SK-N-MC (cell line): ENCODE results near the gene MAMLD1.

ENCODE experiments used
- DNase-seq: peaks from one replicate; pipeline ENCODE4 v3.0.0-alpha.2; 2011; ENCODE audit warnings: low read depth, low spot score
- H3K27ac ChIP-seq: fragments of 200-600 bp; sonication (generic); 2 replicates; pipeline ENCODE4 v1.5.1; 2016; ENCODE audit warnings: mixed run types
- H3K36me3 ChIP-seq: fragments of 200-600 bp; sonication (generic); 2 replicates; pipeline ENCODE4 v1.6.1; 2017; ENCODE audit warnings: antibody characterized with exemption, low read length, mixed read lengths; ENCODE audit not compliant: insufficient read depth
- H3K4me3 ChIP-seq: fragments of 200-600 bp; sonication (generic); 2 replicates; pipeline ENCODE4 v1.5.1; 2016
- H3K9ac ChIP-seq: fragments of 200-600 bp; sonication (generic); 2 replicates; pipeline ENCODE4 v1.8.0; 2017; ENCODE audit warnings: mixed run types, mixed read lengths; ENCODE audit not compliant: insufficient read length
- H3K9me3 ChIP-seq: fragments of 200-600 bp; sonication (generic); 2 replicates; pipeline ENCODE4 v1.6.1; 2017; ENCODE audit warnings: low read depth, mild to moderate bottlenecking, antibody characterized with exemption, low read length, moderate library complexity, mixed read lengths
- EZH2 ChIP-seq: fragments of 200-600 bp; sonication (generic); IDR thresholded peaks from one replicate; pipeline ENCODE4 v1.6.1; 2017; ENCODE audit warnings: antibody characterized with exemption
- FOXP2 ChIP-seq: optimal IDR thresholded peaks from 2 replicates; pipeline ENCODE3; 2011; ENCODE audit warnings: mild to moderate bottlenecking, moderate library complexity; ENCODE audit not compliant: insufficient read depth; ENCODE audit errors: extremely low read length, control extremely low read depth
- POLR2AphosphoS5 ChIP-seq: IDR thresholded peaks from 2 replicates; pipeline ENCODE4 v1.6.1; 2012; ENCODE audit warnings: mild to moderate bottlenecking, low read depth, low read length, borderline replicate concordance

Gene MAMLD1

DNA sequence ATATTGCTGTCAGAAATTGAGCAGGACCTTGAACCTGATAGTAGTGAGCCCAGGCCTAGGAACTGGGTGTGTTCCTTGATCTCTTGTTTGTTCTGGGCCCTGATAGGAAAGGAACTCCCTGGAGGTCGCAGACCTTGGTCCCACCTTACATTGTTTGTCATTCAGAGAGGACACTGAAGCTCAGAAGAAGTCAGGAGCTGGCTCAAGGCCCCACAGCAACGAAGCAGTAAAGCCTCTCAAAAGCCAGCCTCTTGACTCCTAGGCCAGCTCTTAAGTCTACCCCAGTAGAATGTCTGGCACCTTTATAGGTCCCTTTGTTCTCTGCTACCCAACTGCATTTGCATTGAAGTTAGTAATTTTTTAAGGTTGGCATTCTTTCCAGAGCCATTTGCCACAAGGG, 46.8 kb downstream of the MAMLD1 start:
- TF ChIP-seq FOXP2 (no peak), POLR2AphosphoS5 (no peak), EZH2 (no peak)
- Histone ChIP-seq H3K4me3 (no peak overlapping the region), H3K27ac (no peak overlapping the region), H3K9me3 (no peaks in the 10 kb centered on the region), H3K9ac (no peak overlapping the region), H3K36me3 (no peaks in the 10 kb centered on the region)
- no peak for DNase-seq

DNA sequence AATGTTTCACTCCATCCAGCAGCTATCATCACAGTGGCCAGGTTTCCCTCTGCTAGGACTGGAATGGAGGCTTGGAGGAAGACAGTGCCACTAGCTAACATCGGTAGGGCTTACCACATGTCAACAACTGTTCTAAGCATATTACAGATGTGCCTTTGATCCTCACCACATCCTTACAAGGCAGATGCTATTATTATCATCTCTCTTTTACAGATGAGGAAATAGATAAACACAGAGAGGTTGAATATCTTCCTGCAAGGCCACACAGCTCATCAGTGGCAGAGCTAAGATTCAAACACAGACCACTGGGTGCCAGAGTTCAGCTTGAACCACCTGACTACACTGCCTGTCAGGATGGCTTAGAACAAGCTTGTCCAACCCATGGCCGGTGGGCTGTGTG, 47.4 kb downstream of the MAMLD1 start:
- no peak overlapping the region for H3K4me3 ChIP-seq
- H3K9me3 ChIP-seq = no peaks in the 10 kb centered on the region
- TF ChIP-seq FOXP2 (no peak), POLR2AphosphoS5 (no peak), EZH2 (no peak)
- H3K27ac ChIP-seq = no peak overlapping the region
- H3K9ac ChIP-seq = no peak overlapping the region
- DNase-seq = no peak
- H3K36me3 ChIP-seq = no peaks in the 10 kb centered on the region

DNA sequence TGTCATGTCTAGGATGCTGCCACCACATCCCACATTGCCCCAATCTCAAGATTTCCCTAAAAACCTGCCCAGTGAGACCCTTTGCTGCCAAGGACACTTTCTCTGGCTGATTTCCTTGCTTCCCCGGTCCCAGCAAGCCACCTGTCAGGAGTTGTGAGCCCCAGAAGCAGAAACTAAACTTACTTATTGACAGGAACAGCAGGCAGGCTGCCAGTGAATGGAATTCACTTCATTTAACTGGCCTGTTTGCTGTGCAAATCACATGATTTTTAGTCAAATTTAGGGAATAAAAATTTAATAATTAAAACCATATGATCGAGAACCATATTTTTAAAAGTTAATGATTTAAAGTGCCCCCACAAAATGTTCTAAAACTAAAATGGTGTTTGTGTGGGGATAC, 48.5 kb downstream of the MAMLD1 start:
- Histone ChIP-seq H3K9ac (no peak overlapping the region), H3K27ac (no peak overlapping the region), H3K9me3 (no peaks in the 10 kb centered on the region), H3K36me3 (no peaks in the 10 kb centered on the region), H3K4me3 (no peak overlapping the region)
- no peak for TF ChIP-seq POLR2AphosphoS5
- no peak for TF ChIP-seq EZH2
- no peak for TF ChIP-seq FOXP2
- no peak for DNase-seq

DNA sequence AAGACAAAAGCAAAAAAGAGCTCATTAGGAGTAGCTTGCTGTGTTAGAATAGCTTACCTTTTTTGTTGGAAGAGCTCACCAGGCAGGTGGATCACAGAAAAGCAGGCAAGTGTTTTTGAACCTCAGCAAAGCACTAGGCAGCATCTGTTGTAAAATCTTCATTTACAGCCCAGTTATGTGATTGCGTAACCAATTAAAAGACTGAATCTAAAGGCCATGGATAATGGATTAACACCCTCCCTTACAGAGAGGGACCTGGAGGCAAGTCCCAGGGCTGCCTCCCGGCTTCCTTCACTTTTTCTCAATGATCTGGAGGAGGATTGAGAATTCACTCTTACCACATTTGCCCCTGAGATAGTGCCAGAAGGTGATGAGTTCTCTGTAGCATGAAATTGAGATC, 51.1 kb downstream of the MAMLD1 start:
- TF ChIP-seq POLR2AphosphoS5 (no peak), FOXP2 (no peak), EZH2 (no peak)
- H3K27ac ChIP-seq = no peak overlapping the region
- no peaks in the 10 kb centered on the region for H3K9me3 ChIP-seq
- H3K36me3 ChIP-seq = no peaks in the 10 kb centered on the region
- no peak overlapping the region for H3K4me3 ChIP-seq
- no peak for DNase-seq
- no peak overlapping the region for H3K9ac ChIP-seq

DNA sequence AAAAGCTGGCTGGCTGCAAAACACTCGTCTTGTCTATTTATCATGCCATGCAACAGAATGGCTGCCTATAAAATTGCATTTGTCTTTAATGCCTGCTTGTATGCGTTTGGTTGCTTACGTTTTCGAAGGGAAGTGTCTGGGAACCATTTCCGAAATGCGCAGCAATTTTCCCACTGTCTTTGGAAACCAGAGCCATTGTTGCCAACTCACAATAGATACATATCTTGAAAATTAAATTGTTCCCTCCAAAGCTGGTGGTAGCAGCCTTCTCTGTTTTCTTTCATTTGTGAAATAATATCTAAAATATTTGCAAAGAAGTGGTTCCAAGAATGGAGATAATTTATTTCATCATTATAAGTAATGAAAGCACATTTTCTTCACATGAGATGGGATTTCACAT, 53.4 kb downstream of the MAMLD1 start:
- Histone ChIP-seq H3K36me3 (no peaks in the 10 kb centered on the region), H3K4me3 (no peak overlapping the region), H3K9ac (no peak overlapping the region), H3K9me3 (no peaks in the 10 kb centered on the region), H3K27ac (no peak overlapping the region)
- DNase-seq = no peak
- TF ChIP-seq FOXP2 (no peak), EZH2 (no peak), POLR2AphosphoS5 (no peak)

DNA sequence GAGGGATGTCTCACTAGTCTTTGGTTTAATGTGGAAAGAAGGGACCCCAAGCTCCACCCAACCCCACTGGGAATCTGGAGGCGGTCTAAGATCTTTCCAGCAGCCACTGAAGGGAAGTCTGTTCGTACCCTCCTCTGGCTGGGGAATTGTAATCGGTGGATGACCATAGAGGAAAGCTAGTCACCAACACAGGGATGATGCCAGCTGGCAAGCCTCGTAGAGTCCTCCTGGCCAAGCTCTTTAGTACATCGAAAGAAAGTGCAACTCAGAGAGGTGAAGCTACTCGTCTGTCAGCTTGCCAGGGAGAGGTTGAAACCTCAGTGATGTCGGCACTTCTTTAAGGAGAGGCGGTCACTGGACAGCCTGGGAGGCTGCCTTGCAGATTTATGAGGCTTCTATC, 58.7 kb downstream of the MAMLD1 start:
- no peak overlapping the region for H3K27ac ChIP-seq
- TF ChIP-seq POLR2AphosphoS5 (no peak), FOXP2 (no peak), EZH2 (no peak)
- H3K4me3 ChIP-seq = no peak overlapping the region
- no peaks in the 10 kb centered on the region for H3K36me3 ChIP-seq
- DNase-seq = no peak
- no peaks in the 10 kb centered on the region for H3K9me3 ChIP-seq
- H3K9ac ChIP-seq = no peak overlapping the region

DNA sequence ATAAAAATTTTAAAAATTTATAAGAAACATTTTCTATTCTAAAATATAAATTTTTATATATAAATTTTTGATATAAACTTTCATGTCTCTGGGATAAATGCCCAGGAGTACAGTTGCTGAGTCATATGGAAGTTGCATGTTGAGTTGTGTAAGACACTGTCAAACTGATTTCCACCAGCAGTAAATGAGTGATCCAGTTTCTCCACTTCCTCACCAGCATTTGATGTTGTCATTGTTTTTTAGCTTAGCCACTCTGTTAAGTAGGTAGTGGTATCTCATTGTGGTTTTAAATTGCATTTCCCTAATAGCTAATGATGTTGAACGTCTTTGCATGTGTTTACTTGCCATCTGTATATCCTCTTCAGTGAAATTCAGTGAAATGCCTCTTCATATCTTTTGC, 66.5 kb downstream of the MAMLD1 start:
- no peak for DNase-seq
- Histone ChIP-seq H3K36me3 (no peaks in the 10 kb centered on the region), H3K27ac (no peak overlapping the region), H3K9me3 (no peaks in the 10 kb centered on the region), H3K4me3 (no peak overlapping the region), H3K9ac (no peak overlapping the region)
- TF ChIP-seq FOXP2 = no peak
- TF ChIP-seq EZH2 = no peak
- no peak for TF ChIP-seq POLR2AphosphoS5

DNA sequence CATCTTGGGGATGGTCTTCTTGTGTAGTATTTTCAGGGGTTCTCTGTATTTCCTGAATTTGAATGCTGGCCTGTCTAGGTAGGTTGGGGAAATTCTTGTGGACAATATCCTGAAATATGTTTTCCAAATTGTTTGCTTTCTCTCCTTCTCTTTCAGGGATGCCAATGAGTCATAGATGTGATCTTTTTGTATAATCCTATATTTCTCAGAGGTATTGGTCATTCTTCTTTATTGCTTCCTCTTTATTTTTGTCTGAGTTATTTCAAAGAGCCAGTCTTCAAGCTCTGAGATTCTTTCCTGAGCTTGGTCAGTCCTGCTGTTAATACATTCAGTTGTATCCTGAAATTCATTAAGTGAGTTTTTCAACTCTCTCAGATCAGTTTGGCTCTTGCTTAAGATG, 73.1 kb downstream of the MAMLD1 start:
- H3K27ac ChIP-seq = no peak overlapping the region
- H3K4me3 ChIP-seq = no peak overlapping the region
- TF ChIP-seq POLR2AphosphoS5 (no peak), FOXP2 (no peak), EZH2 (no peak)
- DNase-seq = no peak
- H3K36me3 ChIP-seq = no peaks in the 10 kb centered on the region
- H3K9me3 ChIP-seq = no peaks in the 10 kb centered on the region
- H3K9ac ChIP-seq = no peak overlapping the region

DNA sequence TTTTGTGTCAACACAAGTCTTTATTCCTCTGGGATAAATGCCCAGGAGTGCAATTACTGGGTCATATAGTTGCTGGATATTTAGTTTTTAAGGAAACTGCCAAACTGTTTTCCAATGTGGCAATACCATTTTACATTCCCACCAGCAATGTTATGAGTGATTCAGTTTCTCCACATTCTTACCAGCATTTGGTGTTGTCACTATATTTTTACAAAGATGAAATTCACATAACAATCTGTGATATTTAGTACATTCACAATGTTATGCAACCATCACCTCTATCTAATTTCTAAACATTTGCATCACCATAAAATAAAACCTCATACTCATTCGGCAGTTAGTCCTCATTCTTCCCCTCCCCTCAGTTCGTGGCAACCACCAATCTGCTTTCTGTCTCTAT, 75.0 kb downstream of the MAMLD1 start:
- no peak overlapping the region for H3K4me3 ChIP-seq
- H3K27ac ChIP-seq = no peak overlapping the region
- DNase-seq = no peak
- H3K9ac ChIP-seq = no peak overlapping the region
- TF ChIP-seq EZH2 = no peak
- no peak for TF ChIP-seq POLR2AphosphoS5
- TF ChIP-seq FOXP2 = no peak
- no peaks in the 10 kb centered on the region for H3K36me3 ChIP-seq
- no peaks in the 10 kb centered on the region for H3K9me3 ChIP-seq

DNA sequence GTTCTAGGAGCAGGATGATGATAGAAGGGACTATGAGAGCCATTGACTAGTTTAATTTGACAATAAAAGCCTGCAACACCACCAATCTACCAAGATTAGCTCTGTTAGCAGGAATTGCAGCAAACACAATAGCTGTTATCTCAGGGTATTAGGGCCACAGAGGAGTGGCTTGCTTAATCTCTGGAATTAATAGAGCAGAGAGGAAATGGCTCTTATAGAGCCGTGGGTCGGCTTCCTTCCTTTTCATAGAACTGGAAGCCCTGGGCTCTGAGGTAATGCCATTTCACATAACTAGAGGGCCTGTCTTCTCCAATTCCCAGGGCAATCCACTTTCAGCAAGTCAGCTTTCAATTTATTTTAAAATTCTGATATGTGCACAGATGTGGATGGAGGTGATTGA, 83.0 kb downstream of the MAMLD1 start:
- H3K9me3 ChIP-seq = no peaks in the 10 kb centered on the region

More for the DNA sequence above, 83.0 kb downstream of the MAMLD1 start:
- Histone ChIP-seq H3K36me3 (no peaks in the 10 kb centered on the region), H3K9ac (no peak overlapping the region), H3K4me3 (no peak overlapping the region), H3K27ac (no peak overlapping the region)
- DNase-seq = no peak
- TF ChIP-seq POLR2AphosphoS5 (no peak), EZH2 (no peak), FOXP2 (no peak)
